ENCODE results near the gene NFE2L3. TPM values are rescaled to one million over a fixed set of nuclear protein-coding genes. Genes with fewer than 3 reads are reported as not detected.

The NFE2L3 gene
- total RNA-seq, 4 donors from 2014 or later, result 14.1 to 36.3 (median 19.7) TPM

- no peaks in the 10 kb centered on the region for H3K9me3 ChIP-seq
- H3K4me1 ChIP-seq, result peaks cover 50% of the 10 kb centered on the region
- H3K27ac ChIP-seq, result peak overlapping the region; percentile 19
- H3K27me3 ChIP-seq, result peaks cover 18% of the 10 kb centered on the region
- DNase-seq (ENCODE audit: low spot score in 2 of 2), result peak in 1 of 2 donors; percentile 54
- no peaks in the 10 kb centered on the region for H3K36me3 ChIP-seq
- H3K4me3 ChIP-seq, result peak overlapping the region; percentile 75
- WGBS, result 45% methylated on average over 18 of the region's 18 CpGs
- no peak for TF ChIP-seq CTCF (IDR thresholded peaks at IDR 0.05)
- TF ChIP-seq EP300 (IDR thresholded peaks at IDR 0.05), result no peak
- TF ChIP-seq POLR2A (IDR thresholded peaks at IDR 0.05), result no peak
- no peak for TF ChIP-seq POLR2AphosphoS5 (IDR thresholded peaks at IDR 0.05)
Observed at GRCh38 chr7:26153241-26153822, 1.3 kb downstream of the NFE2L3 start.

- Histone ChIP-seq H3K27me3 (peaks cover 18% of the 10 kb centered on the region), H3K4me1 (peaks cover 50% of the 10 kb centered on the region), H3K9me3 (no peaks in the 10 kb centered on the region), H3K36me3 (no peaks in the 10 kb centered on the region), H3K27ac (peak overlapping the region; percentile 10), H3K4me3 (peak overlapping the region; percentile 75)
- WGBS, result 60% methylated on average over 15 of the region's 15 CpGs
- peak in 1 of 2 donors; percentile 67 for DNase-seq (ENCODE audit: low spot score in 2 of 2)
- TF ChIP-seq POLR2AphosphoS5 (IDR thresholded peaks at IDR 0.05) (no peak), POLR2A (IDR thresholded peaks at IDR 0.05) (no peak), EP300 (IDR thresholded peaks at IDR 0.05) (no peak), CTCF (IDR thresholded peaks at IDR 0.05) (no peak)
Observed at GRCh38 chr7:26153823-26154783, 2.1 kb downstream of the NFE2L3 start.

DNA sequence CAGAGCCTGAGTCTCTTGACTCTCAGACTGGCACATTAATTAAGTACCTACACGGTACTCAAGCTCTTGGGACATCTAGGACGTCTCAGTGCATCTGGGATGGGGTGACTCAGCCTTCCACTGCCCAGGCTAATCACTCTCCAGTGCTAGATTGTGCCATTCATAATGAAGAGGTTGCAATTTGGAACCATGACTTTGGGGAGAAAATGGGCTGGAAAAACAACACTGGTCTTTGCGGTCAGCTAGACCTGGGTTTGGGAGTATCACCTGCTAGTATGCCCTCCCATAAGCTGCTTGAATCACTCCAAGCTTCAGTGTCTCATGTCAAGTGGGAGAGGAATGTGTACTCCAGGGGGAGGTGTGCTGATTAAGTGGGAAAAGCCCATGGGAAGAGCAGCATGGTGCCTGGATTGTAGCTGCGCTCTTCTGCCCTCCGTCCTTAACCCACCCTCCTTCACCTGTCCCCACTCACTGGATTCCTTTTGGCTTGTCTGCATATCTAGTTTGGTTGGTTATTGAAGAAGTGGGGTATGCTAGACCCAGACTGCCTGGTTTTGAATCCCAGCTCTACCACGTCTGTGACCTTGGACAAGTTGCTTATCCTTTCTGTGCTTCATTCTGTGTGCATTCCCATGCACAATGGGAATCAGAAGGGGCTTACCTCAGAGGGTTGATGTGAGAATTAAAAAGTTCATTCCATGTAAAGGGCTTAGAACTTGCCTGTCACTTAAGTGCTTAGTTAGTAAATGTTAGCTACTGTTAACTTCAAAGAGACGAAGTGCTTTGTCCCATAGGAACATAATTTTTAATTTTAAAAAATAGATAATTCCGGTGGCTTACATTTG lies 3.8 kb downstream of the NFE2L3 start:
- H3K4me3 ChIP-seq, result peak overlapping the region; percentile 8
- peaks cover 18% of the 10 kb centered on the region for H3K27me3 ChIP-seq
- DNase-seq (ENCODE audit: low spot score in 2 of 2), result peak in 1 of 2 donors; percentile 11
- 43% methylated on average over 8 of the region's 8 CpGs for WGBS
- H3K27ac ChIP-seq, result no peak overlapping the region
- no peaks in the 10 kb centered on the region for H3K9me3 ChIP-seq
- TF ChIP-seq CTCF (IDR thresholded peaks at IDR 0.05) (no peak), POLR2AphosphoS5 (IDR thresholded peaks at IDR 0.05) (no peak), EP300 (IDR thresholded peaks at IDR 0.05) (no peak), POLR2A (IDR thresholded peaks at IDR 0.05) (no peak)
- no peaks in the 10 kb centered on the region for H3K36me3 ChIP-seq
- peaks cover 50% of the 10 kb centered on the region for H3K4me1 ChIP-seq

DNA sequence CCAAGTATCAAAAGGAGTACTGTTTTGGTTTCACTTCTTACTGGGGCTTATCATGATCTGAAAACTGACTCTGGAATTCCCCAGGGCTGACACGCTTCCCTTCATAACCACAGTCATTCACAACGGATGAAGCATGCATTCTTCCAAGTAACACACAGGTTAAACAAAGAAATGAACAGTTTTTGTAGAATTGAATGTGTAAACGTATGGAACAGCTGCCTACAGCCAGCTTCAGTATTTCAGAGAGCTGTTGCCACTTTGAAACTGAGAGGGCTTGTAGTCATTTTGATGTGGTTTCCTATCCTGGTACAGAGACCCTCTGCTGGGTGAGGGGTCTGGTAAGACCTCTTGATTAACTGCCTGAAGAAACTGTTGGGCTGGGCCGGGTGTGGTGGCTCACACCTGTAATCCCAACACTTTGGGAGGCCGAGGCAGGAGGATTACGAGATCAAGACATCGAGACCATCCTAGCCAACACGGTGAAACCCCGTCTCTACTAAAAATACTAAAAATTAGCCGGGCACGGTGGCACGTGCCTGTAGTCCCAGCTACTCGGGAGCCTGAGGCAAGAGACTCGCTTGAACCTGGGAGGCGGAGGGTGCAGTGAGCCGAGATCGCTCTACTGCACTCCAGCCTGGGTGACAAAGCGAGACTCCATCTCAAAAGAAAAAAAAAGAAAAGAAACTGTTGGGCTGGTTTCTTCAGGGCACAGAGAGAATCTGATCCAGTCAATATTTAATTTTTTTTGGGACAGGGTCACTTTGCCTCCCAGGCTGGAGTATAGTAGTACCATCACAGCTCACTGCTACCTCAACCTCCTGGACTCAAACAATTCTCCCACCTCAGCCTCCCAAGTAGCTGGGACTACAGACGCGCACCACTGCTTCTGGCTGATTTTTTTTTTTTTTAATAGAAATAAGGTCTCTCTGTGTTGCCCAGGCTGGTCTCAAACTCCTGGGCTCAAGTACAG lies 4.7 kb downstream of the NFE2L3 start:
- no peak for DNase-seq (ENCODE audit: low spot score in 2 of 2)
- H3K4me1 ChIP-seq, result peaks cover 45% of the 10 kb centered on the region
- no peaks in the 10 kb centered on the region for H3K36me3 ChIP-seq
- no peak for TF ChIP-seq EP300 (IDR thresholded peaks at IDR 0.05)
- TF ChIP-seq CTCF (IDR thresholded peaks at IDR 0.05), result no peak
- TF ChIP-seq POLR2AphosphoS5 (IDR thresholded peaks at IDR 0.05), result no peak
- TF ChIP-seq POLR2A (IDR thresholded peaks at IDR 0.05), result no peak
- H3K4me3 ChIP-seq, result peak overlapping the region; percentile 8
- H3K9me3 ChIP-seq, result no peaks in the 10 kb centered on the region
- H3K27me3 ChIP-seq, result peaks cover 15% of the 10 kb centered on the region
- WGBS, result 44% methylated on average over 20 of the region's 20 CpGs
- H3K27ac ChIP-seq, result no peak overlapping the region

Measured in suprapubic skin (tissue), 4 donors.